A673 (cell line): ENCODE results near the gene TMEM144.

Experiments used
- CTCF ChIP-seq: fragments of 300-800, 200-600 bp; sonication (generic); conservative IDR thresholded peaks from 2 replicates; pipeline ENCODE4 v1.5.1; 2017; ENCODE audit warnings: low read depth, mild to moderate bottlenecking, antibody characterized with exemption, low read length, moderate library complexity, mixed read lengths
- EZH2 ChIP-seq: fragments of 200-600 bp; sonication (generic); IDR thresholded peaks from 2 replicates; pipeline ENCODE4 v1.6.1; 2017; ENCODE audit warnings: borderline replicate concordance, low read depth, mild to moderate bottlenecking, mixed read lengths, antibody characterized with exemption, low read length; ENCODE audit not compliant: poor library complexity, severe bottlenecking

- TF ChIP-seq CTCF, result no peak
- TF ChIP-seq EZH2, result no peak
Measured at GRCh38 chr4:158299459-158300007, 89.2 kb downstream of the TMEM144 start.
